ENCODE measurements around the gene FGFR4.

FGFR4 gene

GRCh38 chr5:177122566-177122965 is 35.9 kb downstream of the FGFR4 start:
- WGBS, 2 experiments (ENCODE audit: insufficient coverage in 2 of 2), result 96 to 100% methylated on average over 5 of the region's 5 CpGs
- no peak overlapping the region for H3K4me3 ChIP-seq (ENCODE audit: extremely low read depth, insufficient read depth, low read length, poor library complexity, severe bottlenecking)
- H3K27ac ChIP-seq (ENCODE audit: low read depth, low read length, severe bottlenecking), result no peak overlapping the region
- no peaks in the 10 kb centered on the region for H3K4me1 ChIP-seq (ENCODE audit: control insufficient read depth, insufficient read depth, low read length, poor library complexity, severe bottlenecking)
- no peaks in the 10 kb centered on the region for H3K9me3 ChIP-seq (ENCODE audit: control insufficient read depth, low read length)
- H3K36me3 ChIP-seq (ENCODE audit: control insufficient read depth, insufficient read depth, low read length), result no peaks in the 10 kb centered on the region

GRCh38 chr5:177123789-177124485 is 37.2 kb downstream of the FGFR4 start:
- Histone ChIP-seq H3K4me1 (ENCODE audit: control insufficient read depth, insufficient read depth, low read length, poor library complexity, severe bottlenecking) (no peaks in the 10 kb centered on the region), H3K36me3 (ENCODE audit: control insufficient read depth, insufficient read depth, low read length) (no peaks in the 10 kb centered on the region), H3K9me3 (ENCODE audit: control insufficient read depth, low read length) (no peaks in the 10 kb centered on the region), H3K27ac (ENCODE audit: low read depth, low read length, severe bottlenecking) (no peak overlapping the region), H3K4me3 (ENCODE audit: extremely low read depth, insufficient read depth, low read length, poor library complexity, severe bottlenecking) (no peak overlapping the region)
- WGBS, 2 experiments (ENCODE audit: insufficient coverage in 2 of 2), result 86 to 91% methylated on average over 7 to 8 of the region's 15 CpGs

DNA sequence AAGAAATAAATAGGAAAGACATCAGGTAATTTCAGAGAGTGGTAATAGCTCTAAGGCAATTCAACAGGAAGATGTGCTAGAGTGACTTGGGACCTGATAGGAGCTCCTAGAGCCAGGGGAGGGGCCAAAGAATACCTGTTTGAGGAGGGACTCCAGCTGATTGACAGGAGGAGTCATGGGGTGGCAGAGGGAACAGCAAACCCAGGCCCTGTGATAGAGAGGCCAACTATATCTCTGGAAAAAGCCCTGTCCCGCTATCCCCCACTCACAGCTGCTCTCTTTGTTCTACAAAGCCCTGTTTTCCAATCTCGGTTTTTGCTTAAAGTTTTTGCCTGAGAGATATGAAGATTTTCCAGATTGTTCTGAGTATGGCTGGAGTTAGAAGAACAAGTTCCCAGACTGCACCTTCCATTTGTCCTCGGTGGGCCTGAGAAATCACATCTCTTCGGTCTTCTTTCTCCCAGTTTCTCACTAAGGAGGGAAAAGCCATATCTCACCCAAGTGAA is 37.8 kb downstream of the FGFR4 start:
- 85 to 95% methylated on average over 2 to 3 of the region's 4 CpGs for WGBS, 2 experiments (ENCODE audit: insufficient coverage in 2 of 2)
- no peaks in the 10 kb centered on the region for H3K36me3 ChIP-seq (ENCODE audit: control insufficient read depth, insufficient read depth, low read length)
- no peaks in the 10 kb centered on the region for H3K9me3 ChIP-seq (ENCODE audit: control insufficient read depth, low read length)
- no peak overlapping the region for H3K27ac ChIP-seq (ENCODE audit: low read depth, low read length, severe bottlenecking)
- no peaks in the 10 kb centered on the region for H3K4me1 ChIP-seq (ENCODE audit: control insufficient read depth, insufficient read depth, low read length, poor library complexity, severe bottlenecking)
- no peak overlapping the region for H3K4me3 ChIP-seq (ENCODE audit: extremely low read depth, insufficient read depth, low read length, poor library complexity, severe bottlenecking)

- H3K27ac ChIP-seq (ENCODE audit: low read depth, low read length, severe bottlenecking), result no peak overlapping the region
- WGBS, 2 experiments (ENCODE audit: insufficient coverage in 2 of 2), result no CpG with 5 or more reads among the region's 1 CpG
- peaks cover 12% of the 10 kb centered on the region for H3K4me1 ChIP-seq (ENCODE audit: control insufficient read depth, insufficient read depth, low read length, poor library complexity, severe bottlenecking)
- no peaks in the 10 kb centered on the region for H3K9me3 ChIP-seq (ENCODE audit: control insufficient read depth, low read length)
- H3K4me3 ChIP-seq (ENCODE audit: extremely low read depth, insufficient read depth, low read length, poor library complexity, severe bottlenecking), result no peak overlapping the region
- no peaks in the 10 kb centered on the region for H3K36me3 ChIP-seq (ENCODE audit: control insufficient read depth, insufficient read depth, low read length)
These were observed 40.1 kb downstream of the FGFR4 start for GRCh38 chr5:177126771-177127170.

DNA sequence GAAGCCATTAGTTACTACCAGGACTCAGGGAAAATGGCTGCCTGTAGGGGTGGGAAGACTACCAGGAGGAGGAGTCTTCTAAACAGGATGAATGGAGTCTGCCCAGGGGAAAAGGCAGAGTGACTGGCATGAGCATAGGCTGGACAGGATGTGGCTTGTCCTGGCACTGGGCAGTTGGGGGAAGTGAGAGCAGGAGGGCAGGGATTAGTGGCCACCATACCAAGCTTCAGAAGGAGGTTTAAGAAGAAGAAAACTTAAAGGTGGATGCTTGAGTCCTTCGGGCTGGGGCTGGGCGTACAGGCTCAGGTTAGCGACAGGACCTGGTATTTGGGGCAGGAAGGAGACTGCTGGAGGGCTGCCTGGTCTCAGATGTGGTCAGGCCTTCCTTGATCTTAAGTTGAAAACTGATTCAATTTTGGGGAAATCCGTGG is 41.9 kb downstream of the FGFR4 start:
- no peak overlapping the region for H3K27ac ChIP-seq (ENCODE audit: low read depth, low read length, severe bottlenecking)
- 95 to 100% methylated on average over 4 of the region's 4 CpGs for WGBS, 2 experiments (ENCODE audit: insufficient coverage in 2 of 2)
- H3K36me3 ChIP-seq (ENCODE audit: control insufficient read depth, insufficient read depth, low read length), result no peaks in the 10 kb centered on the region
- H3K4me1 ChIP-seq (ENCODE audit: control insufficient read depth, insufficient read depth, low read length, poor library complexity, severe bottlenecking), result peaks cover 12% of the 10 kb centered on the region
- H3K9me3 ChIP-seq (ENCODE audit: control insufficient read depth, low read length), result no peaks in the 10 kb centered on the region
- no peak overlapping the region for H3K4me3 ChIP-seq (ENCODE audit: extremely low read depth, insufficient read depth, low read length, poor library complexity, severe bottlenecking)

DNA sequence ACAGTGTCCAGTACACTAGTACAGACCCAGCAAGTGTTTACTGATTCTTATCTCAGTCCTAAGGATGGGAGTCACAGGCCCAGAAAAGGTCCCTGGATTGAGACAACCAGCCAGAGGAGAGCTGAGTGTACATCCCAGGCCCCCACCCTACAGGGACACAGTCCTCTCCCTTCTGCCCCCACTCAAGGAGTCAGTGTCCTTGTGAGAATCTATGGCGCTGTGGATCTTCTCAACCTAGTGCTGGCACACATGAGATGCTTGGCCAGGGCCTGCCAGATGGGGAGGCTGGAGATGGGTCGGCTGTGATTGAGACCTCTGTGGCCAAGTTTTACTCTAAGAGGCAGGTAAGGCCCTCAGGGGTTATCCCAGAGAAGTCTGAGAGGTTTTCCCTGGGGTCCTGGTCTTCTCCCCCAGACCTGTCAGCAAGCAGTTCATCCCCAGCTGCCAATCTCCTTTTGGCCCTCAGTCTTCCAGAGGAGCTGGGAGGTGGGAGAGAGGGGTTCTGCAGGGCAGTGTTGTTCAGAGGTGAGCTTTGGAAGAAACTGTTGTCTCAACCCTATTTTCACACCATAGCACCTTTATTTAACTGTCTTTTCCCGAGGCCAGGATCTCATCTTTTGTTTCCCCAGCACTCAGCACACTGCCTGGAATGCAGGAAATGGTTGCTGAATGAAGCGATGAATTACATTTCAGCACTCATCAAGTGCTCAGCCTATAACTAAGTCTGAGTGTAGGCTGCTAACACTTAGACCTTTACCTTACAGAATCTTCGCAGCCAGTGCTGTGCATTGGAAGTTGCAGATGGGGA is 43.7 kb downstream of the FGFR4 start:
- H3K4me1 ChIP-seq (ENCODE audit: control insufficient read depth, insufficient read depth, low read length, poor library complexity, severe bottlenecking), result peaks cover 18% of the 10 kb centered on the region
- H3K9me3 ChIP-seq (ENCODE audit: control insufficient read depth, low read length), result no peaks in the 10 kb centered on the region
- H3K4me3 ChIP-seq (ENCODE audit: extremely low read depth, insufficient read depth, low read length, poor library complexity, severe bottlenecking), result no peak overlapping the region
- 78 to 89% methylated on average over 4 to 5 of the region's 5 CpGs for WGBS, 2 experiments (ENCODE audit: insufficient coverage in 2 of 2)
- H3K36me3 ChIP-seq (ENCODE audit: control insufficient read depth, insufficient read depth, low read length), result peaks cover 7% of the 10 kb centered on the region
- no peak overlapping the region for H3K27ac ChIP-seq (ENCODE audit: low read depth, low read length, severe bottlenecking)

- no peak overlapping the region for H3K27ac ChIP-seq (ENCODE audit: low read depth, low read length, severe bottlenecking)
- H3K4me3 ChIP-seq (ENCODE audit: extremely low read depth, insufficient read depth, low read length, poor library complexity, severe bottlenecking), result no peak overlapping the region
- 82 to 86% methylated on average over 2 of the region's 2 CpGs for WGBS, 2 experiments (ENCODE audit: insufficient coverage in 2 of 2)
- peaks cover 11% of the 10 kb centered on the region for H3K36me3 ChIP-seq (ENCODE audit: control insufficient read depth, insufficient read depth, low read length)
- H3K9me3 ChIP-seq (ENCODE audit: control insufficient read depth, low read length), result no peaks in the 10 kb centered on the region
- H3K4me1 ChIP-seq (ENCODE audit: control insufficient read depth, insufficient read depth, low read length, poor library complexity, severe bottlenecking), result peaks cover 23% of the 10 kb centered on the region
These were observed 44.3 kb downstream of the FGFR4 start for GRCh38 chr5:177131019-177131320.

DNA sequence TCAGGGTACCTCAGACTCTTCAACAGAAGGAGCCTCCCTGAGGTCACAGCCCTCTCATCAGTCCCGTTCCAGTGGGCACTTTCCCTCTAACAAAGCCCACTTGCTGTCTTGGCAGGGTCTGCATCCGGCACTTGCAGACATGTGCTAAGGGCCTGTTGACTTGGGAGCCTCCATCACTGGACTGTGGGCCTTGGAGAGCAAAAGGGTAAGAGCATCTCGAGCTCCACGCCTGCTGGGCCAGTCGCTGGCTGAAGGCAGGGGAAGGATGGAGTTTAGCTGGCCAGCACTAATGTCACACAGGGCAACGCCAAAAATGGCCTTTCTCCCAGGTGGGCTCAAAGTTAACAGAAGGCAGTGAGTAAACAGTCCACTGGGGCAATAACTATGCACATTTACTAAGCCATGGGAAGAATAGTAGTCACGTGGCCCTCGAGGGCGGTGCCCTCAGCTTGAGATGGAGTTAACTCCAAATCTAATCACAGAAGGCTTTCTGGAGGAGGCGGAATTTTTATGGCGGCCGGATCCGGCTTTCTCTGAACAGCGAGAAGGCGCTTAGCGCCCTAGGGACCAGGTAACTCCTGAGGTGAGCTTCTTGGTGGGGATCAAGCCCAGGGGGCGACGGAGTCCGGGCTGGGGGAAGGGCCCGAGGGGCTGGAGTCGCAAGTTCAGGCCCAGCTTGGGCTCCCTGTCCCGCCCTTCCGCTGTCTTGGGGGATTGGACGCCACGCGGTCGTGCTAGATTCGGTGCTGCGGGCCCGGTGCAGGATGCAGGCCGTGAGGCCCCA is 44.8 kb downstream of the FGFR4 start:
- Histone ChIP-seq H3K4me1 (ENCODE audit: control insufficient read depth, insufficient read depth, low read length, poor library complexity, severe bottlenecking) (peaks cover 29% of the 10 kb centered on the region), H3K4me3 (ENCODE audit: extremely low read depth, insufficient read depth, low read length, poor library complexity, severe bottlenecking) (peak overlapping the region; percentile 46), H3K27ac (ENCODE audit: low read depth, low read length, severe bottlenecking) (no peak overlapping the region), H3K36me3 (ENCODE audit: control insufficient read depth, insufficient read depth, low read length) (peaks cover 17% of the 10 kb centered on the region), H3K9me3 (ENCODE audit: control insufficient read depth, low read length) (no peaks in the 10 kb centered on the region)
- 43 to 62% methylated on average over 17 to 31 of the region's 31 CpGs for WGBS, 2 experiments (ENCODE audit: insufficient coverage in 2 of 2)

DNA sequence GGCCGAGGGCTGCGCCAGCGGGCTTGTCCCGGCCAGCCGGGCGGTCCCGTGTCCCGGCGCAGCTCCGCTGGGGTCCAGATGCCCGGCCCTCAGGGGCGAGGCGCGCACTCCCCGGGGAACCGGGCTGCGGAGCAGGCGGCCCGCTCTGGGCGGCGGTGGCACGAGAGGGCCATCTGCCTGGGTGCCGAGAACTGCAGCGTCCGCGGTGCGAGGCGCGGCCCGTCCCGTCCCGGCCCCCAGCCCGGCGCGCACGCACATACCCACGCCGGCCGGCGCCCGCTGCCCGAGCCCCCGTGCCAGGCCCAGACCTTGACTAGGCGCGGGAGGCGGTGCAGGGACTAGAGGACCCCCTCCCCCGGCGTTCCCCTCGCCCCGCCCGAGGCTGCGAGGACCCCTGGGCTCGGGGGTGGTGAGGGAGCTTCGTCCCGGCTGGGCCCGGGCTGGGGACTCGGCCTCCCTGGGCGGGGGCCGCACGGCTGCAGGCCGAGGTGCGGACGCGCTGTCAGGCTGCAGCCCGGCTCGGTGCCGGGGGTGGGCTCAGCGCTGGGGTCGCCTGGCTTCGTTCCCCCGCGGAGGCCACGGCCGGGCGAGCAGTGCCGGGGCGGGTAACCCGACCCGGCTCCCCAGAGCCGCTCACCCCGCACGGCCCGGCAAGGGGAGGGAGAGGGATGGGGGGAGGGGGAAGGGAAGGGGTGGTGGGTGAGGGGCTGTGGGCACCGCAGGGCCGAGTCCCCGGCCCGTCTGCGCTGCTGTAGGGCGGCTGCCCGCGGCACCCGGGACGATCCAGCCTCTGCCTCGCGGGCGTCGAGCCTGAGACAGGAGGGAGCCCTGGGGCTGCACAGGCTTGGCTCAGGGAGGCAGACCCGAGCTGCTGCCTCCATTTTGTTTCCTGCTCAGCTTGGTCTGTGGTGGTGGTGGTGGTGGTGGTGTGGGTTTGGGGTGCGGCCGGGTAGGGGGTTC is 45.7 kb downstream of the FGFR4 start:
- peaks cover 32% of the 10 kb centered on the region for H3K4me1 ChIP-seq (ENCODE audit: control insufficient read depth, insufficient read depth, low read length, poor library complexity, severe bottlenecking)
- WGBS, 2 experiments (ENCODE audit: insufficient coverage in 2 of 2), result 6 to 9% methylated on average over 59 to 73 of the region's 100 CpGs
- H3K36me3 ChIP-seq (ENCODE audit: control insufficient read depth, insufficient read depth, low read length), result peaks cover 25% of the 10 kb centered on the region
- H3K4me3 ChIP-seq (ENCODE audit: extremely low read depth, insufficient read depth, low read length, poor library complexity, severe bottlenecking), result peak overlapping the region; percentile 46
- H3K27ac ChIP-seq (ENCODE audit: low read depth, low read length, severe bottlenecking), result peak overlapping the region; percentile 91
- H3K9me3 ChIP-seq (ENCODE audit: control insufficient read depth, low read length), result no peaks in the 10 kb centered on the region
